ENCODE results near the gene PNRC2.
A peak's percentile ranks its signal among the peaks of the same experiment; 100 is the strongest.

PNRC2 gene

GRCh38 chr1:23979881-23980727, 20.5 kb downstream of the PNRC2 start, which contains the start of gene SRSF10 (continued):
- peak; percentile 87 for TF ChIP-seq ZSCAN5A (tag by site-specific recombination; IDR thresholded peaks at IDR 0.05)
- TF ChIP-seq MEIS1 (CRISPR knock-in tag; IDR thresholded peaks at IDR 0.05; ENCODE audit: borderline replicate concordance): 0 out of 2 replicates have a peak, but pooled peaks have one; percentile 10
- TF ChIP-seq YY1 (tag by site-specific recombination; IDR thresholded peaks at IDR 0.05): peak; percentile 97
- 0 out of 2 replicates have a peak, but pooled peaks have one; percentile 4 for TF ChIP-seq ZNF292 (tag by site-specific recombination; IDR thresholded peaks at IDR 0.05; ENCODE audit: borderline replicate concordance, low read depth)
- TF ChIP-seq ZNF341 (tag by site-specific recombination; IDR thresholded peaks at IDR 0.05; ENCODE audit: low read depth): no peak; the same call in 1 of the 2 replicates
- peak; percentile 89; the same call in 1 of the 2 replicates for TF ChIP-seq ZFP37 (tag by site-specific recombination; IDR thresholded peaks at IDR 0.05)
- TF ChIP-seq ZNF621 (tag by site-specific recombination; IDR thresholded peaks at IDR 0.05): no peak
- no peak for TF ChIP-seq KLF7 (tag by site-specific recombination; IDR thresholded peaks at IDR 0.05; ENCODE audit: borderline replicate concordance)
- TF ChIP-seq OVOL3 (tag by site-specific recombination; IDR thresholded peaks at IDR 0.05): peak; percentile 68; the same call in 1 of the 2 replicates
- TF ChIP-seq KLF1 (tag by site-specific recombination; IDR thresholded peaks at IDR 0.05): peak; percentile 34; the same call in 1 of the 2 replicates
- no peak for TF ChIP-seq ZNF37A (tag by site-specific recombination; IDR thresholded peaks at IDR 0.05)
- no peak for TF ChIP-seq ZNF791 (tag by site-specific recombination; IDR thresholded peaks at IDR 0.05)
- peak; percentile 63; the same call in 1 of the 2 replicates for TF ChIP-seq ZNF391 (tag by site-specific recombination; IDR thresholded peaks at IDR 0.05; ENCODE audit: borderline replicate concordance, low read depth)
- no peak for TF ChIP-seq ZNF157 (tag by site-specific recombination; IDR thresholded peaks at IDR 0.05)
- TF ChIP-seq ZFP3 (tag by site-specific recombination; IDR thresholded peaks at IDR 0.05; ENCODE audit: low read depth): no peak
- TF ChIP-seq BCL11B (tag by site-specific recombination; IDR thresholded peaks at IDR 0.05; ENCODE audit: low read depth): peak; percentile 25; the same call in 1 of the 2 replicates
- no peak for TF ChIP-seq SALL2 (tag by site-specific recombination; IDR thresholded peaks at IDR 0.05; ENCODE audit: borderline replicate concordance)
- TF ChIP-seq ZNF350 (tag by site-specific recombination; IDR thresholded peaks at IDR 0.05): no peak
- no peak for TF ChIP-seq ZNF623 (tag by site-specific recombination; IDR thresholded peaks at IDR 0.05)
- no peak for TF ChIP-seq ZNF211 (tag by site-specific recombination; IDR thresholded peaks at IDR 0.05; ENCODE audit: low read depth)
- peak; percentile 6; the same call in 1 of the 2 replicates for TF ChIP-seq ZNF626 (tag by site-specific recombination; IDR thresholded peaks at IDR 0.05)
- TF ChIP-seq ZNF624 (tag by site-specific recombination; IDR thresholded peaks at IDR 0.05): no peak
- peak; percentile 20; the same call in 1 of the 2 replicates for TF ChIP-seq OSR2 (tag by site-specific recombination; IDR thresholded peaks at IDR 0.05)
- TF ChIP-seq ZNF654 (tag by site-specific recombination; IDR thresholded peaks at IDR 0.05; ENCODE audit: low read depth): 0 out of 2 replicates have a peak, but pooled peaks have one; percentile 7
- no peak; the same call in 1 of the 2 replicates for TF ChIP-seq ZNF843 (tag by site-specific recombination; IDR thresholded peaks at IDR 0.05)
- TF ChIP-seq ZNF426 (tag by site-specific recombination; IDR thresholded peaks at IDR 0.05): no peak
- TF ChIP-seq ZNF692 (tag by site-specific recombination; IDR thresholded peaks at IDR 0.05): peak; percentile 85
- no peak for TF ChIP-seq ZNF16 (tag by site-specific recombination; IDR thresholded peaks at IDR 0.05; ENCODE audit: low read depth)
- TF ChIP-seq ZNF560 (tag by site-specific recombination; IDR thresholded peaks at IDR 0.05; ENCODE audit: borderline replicate concordance): no peak
- TF ChIP-seq EGR2 (tag by site-specific recombination; IDR thresholded peaks at IDR 0.05; ENCODE audit: low read depth): peak; percentile 85
- TF ChIP-seq ZNF664 (tag by site-specific recombination; IDR thresholded peaks at IDR 0.05): peak; percentile 39; the same call in 1 of the 2 replicates
- TF ChIP-seq ZNF449 (tag by site-specific recombination; IDR thresholded peaks at IDR 0.05): no peak; the same call in 1 of the 2 replicates
